ENCODE results near the gene AMN.

AMN gene

DNA sequence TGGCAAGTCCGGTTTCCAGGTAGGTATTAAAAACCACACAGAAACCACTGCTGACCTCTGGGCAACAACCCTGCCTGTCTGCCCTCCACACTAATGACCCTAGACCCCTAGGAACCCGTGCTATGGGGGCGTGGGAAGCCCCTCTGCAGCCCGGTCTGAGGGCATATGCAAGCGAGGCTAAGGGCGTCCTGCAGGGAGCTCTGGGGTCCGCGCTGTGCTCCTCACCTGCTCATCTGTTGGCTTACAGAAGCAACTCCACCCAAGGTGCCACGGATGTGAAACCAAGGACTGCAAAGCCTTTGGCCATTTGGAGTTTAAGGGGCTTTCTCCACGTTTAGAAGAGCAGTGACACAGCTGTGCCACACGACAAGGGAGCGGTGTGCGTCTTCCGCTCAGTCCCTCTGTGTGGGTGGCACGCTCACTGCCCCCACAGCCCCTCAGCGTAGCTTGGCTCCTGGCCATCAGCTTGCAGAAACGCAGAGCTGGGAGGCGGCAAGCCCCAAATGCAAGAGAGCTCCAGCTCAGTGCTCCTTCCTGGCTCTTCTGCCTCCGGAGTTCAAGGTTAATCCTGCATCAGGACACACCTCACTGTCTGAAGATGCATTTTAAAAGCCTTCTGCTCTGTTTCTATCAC lies 18.4 kb downstream of the AMN start:
- no peak for FAIRE-seq
- DNase-seq (ENCODE audit: insufficient read length) = no peak
- TF ChIP-seq POLR2A (IDR thresholded peaks at IDR 0.05; ENCODE audit: low read depth, low read length) (no peak), TAF1 (IDR thresholded peaks at IDR 0.05; ENCODE audit: borderline replicate concordance, low read depth, low read length) (no peak), POLR2AphosphoS5 (IDR thresholded peaks at IDR 0.05; ENCODE audit: low read depth, low read length) (no peak)

DNA sequence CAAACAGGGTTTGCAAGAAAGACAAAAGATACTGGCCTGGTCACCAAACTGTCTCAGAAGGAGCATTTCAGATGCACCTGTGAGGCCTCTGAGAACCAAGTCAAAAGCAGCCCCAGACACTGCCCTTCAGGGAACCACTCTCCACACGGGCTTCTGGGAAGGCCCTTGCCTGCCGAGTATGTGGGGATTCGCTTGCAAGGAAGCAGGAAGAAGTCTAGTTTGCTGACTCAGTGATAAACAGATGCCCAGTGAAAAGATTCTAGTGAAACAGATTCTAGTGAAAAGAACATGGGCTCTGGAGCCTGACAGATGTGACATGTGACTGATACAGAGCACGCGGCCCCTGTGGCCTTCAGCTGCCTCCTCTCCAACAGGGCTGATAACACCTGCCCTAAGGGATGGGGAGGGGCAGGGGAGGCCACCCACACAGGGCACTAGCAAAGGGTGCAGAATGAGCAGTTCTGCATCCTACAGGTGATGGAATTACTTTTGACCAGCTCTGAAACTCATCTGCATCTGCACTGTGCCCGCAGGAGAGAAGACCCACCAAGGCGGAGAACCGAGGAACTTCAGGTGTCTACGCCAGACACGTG lies 19.1 kb downstream of the AMN start:
- FAIRE-seq = no peak

DNA sequence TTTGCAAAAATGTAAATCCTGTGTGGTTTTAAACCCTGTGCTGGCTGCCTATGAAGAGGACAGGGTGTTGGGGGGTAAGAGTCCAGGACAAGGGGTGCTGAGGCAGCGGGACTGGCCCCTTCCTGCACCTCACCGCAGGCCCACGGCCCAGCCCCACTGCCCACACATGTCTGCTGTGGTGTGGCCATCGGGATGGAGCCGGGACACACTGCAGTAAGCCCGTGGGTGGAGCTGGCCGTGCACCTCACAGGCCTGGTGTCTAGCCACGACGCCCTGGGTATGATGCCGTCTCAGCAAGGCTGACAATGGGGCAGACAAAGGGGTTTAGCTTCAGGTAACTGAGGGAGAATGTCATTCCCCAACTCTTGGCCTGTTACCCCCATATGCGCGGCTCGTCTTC lies 19.6 kb downstream of the AMN start:
- FAIRE-seq = no peak
- no peak for DNase-seq (ENCODE audit: insufficient read length)
- TF ChIP-seq TAF1 (IDR thresholded peaks at IDR 0.05; ENCODE audit: borderline replicate concordance, low read depth, low read length) (no peak), POLR2AphosphoS5 (IDR thresholded peaks at IDR 0.05; ENCODE audit: low read depth, low read length) (no peak), POLR2A (IDR thresholded peaks at IDR 0.05; ENCODE audit: low read depth, low read length) (no peak)

More for the DNA sequence above, 19.1 kb downstream of the AMN start:
- DNase-seq (ENCODE audit: insufficient read length) = no peak
- TF ChIP-seq POLR2AphosphoS5 (IDR thresholded peaks at IDR 0.05; ENCODE audit: low read depth, low read length) (no peak), POLR2A (IDR thresholded peaks at IDR 0.05; ENCODE audit: low read depth, low read length) (no peak), TAF1 (IDR thresholded peaks at IDR 0.05; ENCODE audit: borderline replicate concordance, low read depth, low read length) (no peak)

DNA sequence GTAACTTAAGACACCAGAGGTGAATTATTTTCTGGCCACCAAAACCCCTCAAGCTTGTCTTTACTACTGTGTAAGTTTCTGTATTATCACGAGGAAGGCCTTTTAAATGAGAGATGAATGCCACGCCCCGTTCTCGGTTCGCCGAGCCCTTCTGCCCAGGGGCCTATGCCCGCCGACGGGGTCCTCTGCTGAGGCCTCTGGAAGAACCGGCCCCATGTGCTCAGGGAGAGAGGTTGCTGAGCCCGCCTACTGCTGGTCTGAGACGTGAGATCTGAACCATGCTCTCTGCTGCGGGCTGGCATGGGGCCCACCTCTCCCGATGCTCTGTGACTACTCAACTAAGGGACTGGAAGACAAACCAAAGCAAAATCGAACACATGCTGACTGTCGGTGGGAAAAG lies 21.0 kb downstream of the AMN start:
- TF ChIP-seq POLR2A (IDR thresholded peaks at IDR 0.05; ENCODE audit: low read depth, low read length) = no peak
- TF ChIP-seq TAF1 (IDR thresholded peaks at IDR 0.05; ENCODE audit: borderline replicate concordance, low read depth, low read length) = no peak
- no peak for TF ChIP-seq POLR2AphosphoS5 (IDR thresholded peaks at IDR 0.05; ENCODE audit: low read depth, low read length)
- no peak for FAIRE-seq
- no peak for DNase-seq (ENCODE audit: insufficient read length)

DNA sequence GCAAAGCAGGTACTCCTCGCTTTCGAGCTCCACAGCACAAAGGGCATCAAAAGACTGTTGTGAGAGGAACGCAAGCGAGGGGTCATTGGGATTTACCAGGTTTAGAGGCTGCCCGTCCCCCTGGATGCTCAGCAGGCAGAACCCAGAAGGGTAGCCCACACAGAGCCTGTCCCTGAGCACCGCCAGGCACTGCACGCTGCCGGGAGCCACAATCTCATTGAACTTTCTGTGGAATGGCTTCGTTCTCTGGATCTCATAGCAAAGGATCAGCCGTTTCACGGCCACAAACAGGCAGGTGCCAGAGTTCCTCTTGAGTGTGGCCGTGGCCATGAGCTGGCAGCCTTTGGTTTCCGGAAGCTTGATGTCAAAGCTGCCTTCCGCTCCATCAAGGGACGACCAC lies 21.5 kb downstream of the AMN start:
- no peak for DNase-seq (ENCODE audit: insufficient read length)
- no peak for TF ChIP-seq TAF1 (IDR thresholded peaks at IDR 0.05; ENCODE audit: borderline replicate concordance, low read depth, low read length)
- no peak for TF ChIP-seq POLR2AphosphoS5 (IDR thresholded peaks at IDR 0.05; ENCODE audit: low read depth, low read length)
- no peak for TF ChIP-seq POLR2A (IDR thresholded peaks at IDR 0.05; ENCODE audit: low read depth, low read length)
- no peak for FAIRE-seq

DNA sequence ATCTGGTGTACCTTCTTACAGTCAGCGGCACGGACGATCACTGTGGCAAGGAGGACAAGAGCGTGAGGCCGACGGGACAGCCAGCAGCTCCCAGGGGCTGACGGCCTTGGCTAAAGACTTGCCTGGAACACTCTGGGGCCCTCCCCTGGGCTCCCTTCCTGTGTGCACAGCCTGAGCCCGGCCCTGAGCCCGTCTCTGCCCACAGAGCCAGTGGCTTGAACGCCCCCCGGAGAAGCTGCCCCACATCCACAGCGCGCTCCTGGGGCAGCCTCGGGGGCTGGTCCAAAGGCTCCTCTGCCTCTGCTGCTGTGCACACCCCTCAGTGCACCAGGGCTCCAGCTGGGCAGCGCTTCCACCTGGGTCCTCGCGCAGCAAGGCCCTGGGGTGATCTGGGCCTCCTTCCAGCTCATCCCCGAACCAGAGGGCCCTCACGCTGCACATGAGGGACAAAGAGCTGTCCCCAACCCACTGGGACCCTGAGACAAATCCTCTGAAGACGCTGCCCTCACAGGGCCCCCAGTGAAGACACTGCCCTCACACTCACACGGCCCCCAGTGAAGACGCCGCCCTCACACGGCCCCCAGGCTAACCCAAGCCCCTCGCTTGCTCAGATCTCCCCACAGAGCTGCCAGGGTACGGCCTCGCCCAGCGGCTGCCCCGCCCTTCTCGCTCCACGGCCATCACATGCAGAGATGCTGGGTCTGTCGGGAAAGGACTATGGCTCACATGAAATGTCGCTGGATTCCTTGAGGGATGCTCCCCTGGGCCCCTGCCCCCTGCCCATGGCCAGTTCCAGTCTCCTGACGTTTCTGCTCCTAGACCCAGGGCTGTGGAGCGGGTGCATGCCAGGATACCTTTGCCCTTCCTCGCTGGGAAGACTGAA lies 22.2 kb downstream of the AMN start:
- FAIRE-seq (no peak), DNase-seq (ENCODE audit: insufficient read length) (no peak)
- TF ChIP-seq POLR2A (IDR thresholded peaks at IDR 0.05; ENCODE audit: low read depth, low read length) = no peak
- TF ChIP-seq TAF1 (IDR thresholded peaks at IDR 0.05; ENCODE audit: borderline replicate concordance, low read depth, low read length) = no peak
- TF ChIP-seq POLR2AphosphoS5 (IDR thresholded peaks at IDR 0.05; ENCODE audit: low read depth, low read length) = no peak

DNA sequence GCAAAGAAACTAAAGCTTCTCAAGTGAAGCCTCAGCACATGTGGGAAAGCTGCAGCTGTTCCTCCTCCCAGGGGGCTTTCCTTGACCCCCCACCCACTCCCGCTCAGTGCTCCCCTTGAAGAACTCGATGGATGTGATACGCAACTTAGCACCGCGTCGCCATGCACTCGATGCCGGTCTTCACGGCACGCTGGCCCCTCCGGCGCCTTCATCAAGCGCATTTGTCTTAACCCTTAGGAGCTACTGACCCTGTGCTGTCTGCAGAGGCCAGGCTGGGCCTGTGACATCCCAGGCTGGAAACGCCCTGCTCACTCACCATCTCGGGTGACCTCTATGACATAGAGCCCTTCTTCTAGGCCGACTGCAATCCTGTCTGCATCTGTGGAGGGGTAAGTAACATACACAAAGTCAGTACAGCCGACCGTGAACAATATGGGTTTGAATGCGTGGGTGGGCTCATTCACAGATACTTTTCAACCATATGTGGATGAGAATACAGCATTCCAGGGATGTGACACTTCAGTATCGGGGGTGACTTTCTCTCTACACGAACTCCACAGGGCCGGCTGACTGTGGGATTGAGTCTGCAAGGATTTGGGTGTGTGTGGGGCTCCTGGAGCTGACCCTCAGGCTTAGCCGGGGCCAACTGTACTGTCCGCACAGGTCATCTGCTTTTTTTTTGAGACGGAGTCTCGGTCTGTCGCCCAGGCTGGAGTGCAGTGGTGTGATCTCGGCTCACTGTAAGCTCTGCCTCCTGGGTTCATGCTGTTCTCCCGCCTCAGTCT lies 23.1 kb downstream of the AMN start:
- no peak for DNase-seq (ENCODE audit: insufficient read length)
- FAIRE-seq = no peak

DNA sequence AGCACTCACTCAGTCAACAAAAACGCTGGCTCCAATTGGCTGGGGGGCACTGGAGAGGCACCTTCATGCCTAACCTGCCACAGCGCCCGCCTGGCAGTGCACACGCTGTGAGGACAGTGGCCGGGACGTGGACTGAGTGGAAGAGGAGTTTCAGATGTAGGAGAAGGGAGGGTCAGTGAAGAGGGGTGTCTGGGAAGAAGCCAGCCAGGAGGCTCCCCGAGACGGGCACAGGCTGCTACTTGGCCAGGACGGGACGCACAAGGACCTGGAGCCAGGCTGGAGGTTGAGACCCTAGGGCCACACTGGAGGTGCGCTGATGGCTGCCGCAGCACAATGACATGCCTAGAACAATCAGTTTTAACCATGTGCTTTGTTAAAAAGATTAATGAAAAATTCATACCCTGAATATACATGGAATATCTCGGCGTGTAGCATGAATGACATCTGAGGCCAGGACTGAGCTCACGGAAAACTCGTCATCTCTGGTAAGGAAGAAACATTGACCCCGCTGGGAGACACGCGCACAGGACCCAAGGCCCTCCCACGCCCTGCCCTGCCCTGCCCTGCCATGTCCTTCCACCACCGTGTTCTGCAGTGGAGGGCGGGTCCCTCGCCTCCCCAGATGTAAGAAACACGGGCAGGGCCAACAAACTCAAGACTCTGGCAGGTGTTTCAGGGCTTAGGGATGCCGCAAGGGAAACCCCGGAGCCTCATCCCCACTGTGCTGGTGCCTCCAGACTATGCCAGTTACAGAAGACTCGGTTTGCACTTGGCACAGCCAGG lies 25.0 kb downstream of the AMN start:
- no peak for TF ChIP-seq POLR2A (IDR thresholded peaks at IDR 0.05; ENCODE audit: low read depth, low read length)
- no peak for TF ChIP-seq TAF1 (IDR thresholded peaks at IDR 0.05; ENCODE audit: borderline replicate concordance, low read depth, low read length)
- no peak for TF ChIP-seq POLR2AphosphoS5 (IDR thresholded peaks at IDR 0.05; ENCODE audit: low read depth, low read length)
- no peak for FAIRE-seq
- DNase-seq (ENCODE audit: insufficient read length) = no peak

More for the DNA sequence above, 23.1 kb downstream of the AMN start:
- no peak for TF ChIP-seq POLR2AphosphoS5 (IDR thresholded peaks at IDR 0.05; ENCODE audit: low read depth, low read length)
- no peak for TF ChIP-seq POLR2A (IDR thresholded peaks at IDR 0.05; ENCODE audit: low read depth, low read length)
- no peak for TF ChIP-seq TAF1 (IDR thresholded peaks at IDR 0.05; ENCODE audit: borderline replicate concordance, low read depth, low read length)

DNA sequence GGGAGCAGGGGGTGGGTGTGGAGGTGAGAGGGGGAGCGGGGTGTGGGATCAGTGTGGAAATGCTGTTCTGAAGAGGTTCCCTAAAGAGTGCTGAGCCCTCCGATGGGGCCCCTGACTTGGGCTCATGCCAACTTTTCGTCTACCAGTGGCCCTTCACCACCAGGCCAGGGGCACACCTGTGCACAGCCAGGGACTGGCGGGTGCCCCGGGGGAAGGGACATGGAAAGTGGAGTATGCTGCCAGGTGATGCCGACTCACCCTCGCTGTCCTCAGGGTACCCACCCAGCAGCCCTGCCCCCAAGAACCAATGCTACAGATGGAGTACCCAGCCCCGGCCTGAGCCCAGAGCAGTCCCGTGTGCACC lies 26.2 kb downstream of the AMN start:
- TF ChIP-seq TAF1 (IDR thresholded peaks at IDR 0.05; ENCODE audit: borderline replicate concordance, low read depth, low read length) (no peak), POLR2AphosphoS5 (IDR thresholded peaks at IDR 0.05; ENCODE audit: low read depth, low read length) (no peak), POLR2A (IDR thresholded peaks at IDR 0.05; ENCODE audit: low read depth, low read length) (no peak)
- no peak for DNase-seq (ENCODE audit: insufficient read length)
- FAIRE-seq = no peak

DNA sequence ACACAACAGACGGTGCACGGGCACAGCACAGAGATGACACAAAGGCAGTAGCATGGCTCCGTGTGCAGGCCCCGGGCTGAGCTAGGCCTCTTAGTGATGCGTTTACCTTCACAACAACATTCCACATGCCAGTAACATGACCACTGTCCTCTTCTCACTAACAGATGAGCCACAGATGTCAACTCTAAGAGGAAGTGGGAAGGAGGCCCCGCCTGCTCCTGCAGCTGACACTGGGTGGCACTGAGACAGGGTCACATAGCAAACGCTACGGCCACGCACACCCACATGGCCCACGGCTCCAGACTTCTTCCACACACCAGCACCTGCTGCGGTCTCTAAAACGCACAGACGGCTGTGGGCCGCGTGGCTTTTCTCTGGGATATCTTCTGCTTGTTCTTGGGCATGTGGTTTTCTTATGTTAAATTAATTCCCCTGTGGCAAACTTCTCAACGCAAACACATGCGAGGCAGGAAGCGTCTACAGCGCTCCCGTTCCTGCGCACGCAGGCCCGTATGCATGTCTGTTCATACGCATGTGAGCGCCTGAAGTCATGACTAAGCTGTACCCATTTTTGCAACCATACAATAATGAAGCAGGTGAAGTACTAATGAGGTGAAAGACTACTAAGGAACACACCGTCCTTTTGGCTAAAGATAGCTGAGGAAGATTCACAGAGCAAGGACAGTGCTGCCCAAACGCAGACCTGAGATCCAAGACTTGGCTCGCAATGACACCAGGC lies 26.8 kb downstream of the AMN start:
- DNase-seq (ENCODE audit: insufficient read length) (no peak), FAIRE-seq (no peak)
- TF ChIP-seq POLR2A (IDR thresholded peaks at IDR 0.05; ENCODE audit: low read depth, low read length) = no peak
- no peak for TF ChIP-seq POLR2AphosphoS5 (IDR thresholded peaks at IDR 0.05; ENCODE audit: low read depth, low read length)
- TF ChIP-seq TAF1 (IDR thresholded peaks at IDR 0.05; ENCODE audit: borderline replicate concordance, low read depth, low read length) = no peak

Data from GM12892 (cell line).